Left renal pelvis (tissue), 4 donors: ENCODE results near the gene PPP2R2B. TPM values are rescaled to one million over a fixed set of nuclear protein-coding genes. Genes with fewer than 3 reads are reported as not detected.

Experiments
- DNase-seq, 4 donors: peaks; one replicate each; pipeline ENCODE4 v3.0.0-alpha.2; 2013; ENCODE audit warnings: low read depth in 4 of 4, low spot score in 3 of 4
- polyA plus RNA-seq, 4 donors: library from polyadenylated mRNA; unstranded; fragments of 120-200 nt; gene quantifications; one replicate each; pipeline ENCODE4 v1.2.1, GENCODE V29; 2013; ENCODE audit not compliant: insufficient read length in 4 of 4

Gene PPP2R2B
- polyA plus RNA-seq, 4 donors: 9.7 to 17.0 (median 14.4) TPM

- no peak for DNase-seq
Measured at GRCh38 chr5:146832985-146833732, 45.4 kb downstream of the PPP2R2B start.

GRCh38 chr5:146828385-146828784 is 50.2 kb downstream of the PPP2R2B start:
- DNase-seq: no peak

GRCh38 chr5:146827901-146828300 is 50.7 kb downstream of the PPP2R2B start:
- DNase-seq: no peak

GRCh38 chr5:146825033-146825432 is 53.5 kb downstream of the PPP2R2B start:
- peak; percentile 23 to 48 (median 36) for DNase-seq

- DNase-seq: no peak
Measured at GRCh38 chr5:146821732-146822131, 56.8 kb downstream of the PPP2R2B start.

- DNase-seq: no peak
Measured at GRCh38 chr5:146820987-146821386, 57.6 kb downstream of the PPP2R2B start.

- DNase-seq: no peak
Measured at GRCh38 chr5:146818822-146819221, 59.7 kb downstream of the PPP2R2B start.

- DNase-seq: no peak
Measured at GRCh38 chr5:146817973-146818372, 60.6 kb downstream of the PPP2R2B start.

GRCh38 chr5:146816775-146817387 is 61.7 kb downstream of the PPP2R2B start:
- DNase-seq: no peak

GRCh38 chr5:146815411-146815810 is 63.1 kb downstream of the PPP2R2B start:
- DNase-seq: no peak

GRCh38 chr5:146813346-146814157 is 65.0 kb downstream of the PPP2R2B start:
- DNase-seq: no peak

GRCh38 chr5:146805081-146805480 is 73.5 kb downstream of the PPP2R2B start:
- no peak for DNase-seq

- DNase-seq: no peak
Measured at GRCh38 chr5:146802945-146803522, 75.5 kb downstream of the PPP2R2B start.

- no peak for DNase-seq
Measured at GRCh38 chr5:146799671-146800070, 78.9 kb downstream of the PPP2R2B start.

GRCh38 chr5:146799231-146799630 is 79.3 kb downstream of the PPP2R2B start:
- DNase-seq: no peak

GRCh38 chr5:146797658-146798057 is 80.9 kb downstream of the PPP2R2B start:
- no peak for DNase-seq

GRCh38 chr5:146796911-146797310 is 81.6 kb downstream of the PPP2R2B start:
- DNase-seq: no peak

- no peak for DNase-seq
Measured at GRCh38 chr5:146796144-146796543, 82.4 kb downstream of the PPP2R2B start.

- DNase-seq: no peak
Measured at GRCh38 chr5:146794326-146795029, 84.1 kb downstream of the PPP2R2B start.

GRCh38 chr5:146793709-146794108 is 84.8 kb downstream of the PPP2R2B start:
- no peak for DNase-seq
